Osteocyte (in vitro differentiated cells): Measurements from ENCODE around the gene SLC25A13. TPM values are rescaled to one million over a fixed set of nuclear protein-coding genes. Genes with fewer than 3 reads are reported as not detected.

ENCODE experiments used
- DNase-seq: peaks from one replicate; pipeline ENCODE4 v3.0.0; 2021; ENCODE audit warnings: mixed read lengths; ENCODE audit not compliant: unreplicated experiment; ENCODE audit errors: extremely low spot score
- H3K27ac Mint-ChIP-seq: one replicate; pipeline ENCODE4 v1.8.0; 2021; ENCODE audit warnings: mild to moderate bottlenecking, mixed read lengths; ENCODE audit not compliant: unreplicated experiment
- H3K27me3 Mint-ChIP-seq: one replicate; pipeline ENCODE4 v1.8.0; 2021; ENCODE audit warnings: mixed read lengths; ENCODE audit not compliant: unreplicated experiment
- H3K36me3 Mint-ChIP-seq: one replicate; pipeline ENCODE4 v1.8.0; 2021; ENCODE audit warnings: mixed read lengths; ENCODE audit not compliant: unreplicated experiment
- H3K4me1 Mint-ChIP-seq: one replicate; pipeline ENCODE4 v1.8.0; 2021; ENCODE audit warnings: mixed read lengths; ENCODE audit not compliant: unreplicated experiment
- H3K4me3 Mint-ChIP-seq: one replicate; pipeline ENCODE4 v1.8.0; 2021; ENCODE audit warnings: mild to moderate bottlenecking, moderate library complexity, mixed read lengths; ENCODE audit not compliant: unreplicated experiment
- H3K9me3 Mint-ChIP-seq: one replicate; pipeline ENCODE4 v1.8.0; 2021; ENCODE audit warnings: mixed read lengths; ENCODE audit not compliant: unreplicated experiment
- total RNA-seq: library from RNA; stranded (reverse); gene quantifications from 2 replicates; pipeline ENCODE4 v1.2.1, GENCODE V29; 2021
- TF ChIP-seq, protein P1 (sequence below): fragments of 200-600 bp; sonication (generic); IDR thresholded peaks from 2 replicates; pipeline ENCODE4 v1.5.0; 2021; ENCODE audit warnings: antibody characterized with exemption, mild to moderate bottlenecking, moderate library complexity

The SLC25A13 gene
- total RNA-seq, 1 donor from 2014 or later, result 29.3 TPM

DNA sequence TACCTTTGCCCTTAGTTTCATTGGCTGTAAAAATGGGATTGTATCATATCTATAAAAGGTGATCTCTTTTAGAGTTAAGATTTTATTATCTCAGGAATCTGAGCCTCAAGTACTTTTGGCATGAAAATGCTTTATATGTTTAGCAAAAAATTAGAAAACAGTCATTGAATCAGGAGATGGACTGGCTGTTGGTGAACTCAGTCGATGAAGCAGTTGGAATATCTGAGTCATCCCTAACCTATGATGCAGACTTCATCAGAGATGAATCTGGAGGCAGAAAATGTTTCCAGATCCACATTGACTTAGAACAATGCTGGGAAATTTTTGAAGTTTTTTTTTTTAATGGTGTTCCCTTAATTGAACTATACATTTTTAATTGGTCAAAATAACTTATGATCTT lies 228.5 kb downstream of the SLC25A13 start:
- TF ChIP-seq, protein P1, sequence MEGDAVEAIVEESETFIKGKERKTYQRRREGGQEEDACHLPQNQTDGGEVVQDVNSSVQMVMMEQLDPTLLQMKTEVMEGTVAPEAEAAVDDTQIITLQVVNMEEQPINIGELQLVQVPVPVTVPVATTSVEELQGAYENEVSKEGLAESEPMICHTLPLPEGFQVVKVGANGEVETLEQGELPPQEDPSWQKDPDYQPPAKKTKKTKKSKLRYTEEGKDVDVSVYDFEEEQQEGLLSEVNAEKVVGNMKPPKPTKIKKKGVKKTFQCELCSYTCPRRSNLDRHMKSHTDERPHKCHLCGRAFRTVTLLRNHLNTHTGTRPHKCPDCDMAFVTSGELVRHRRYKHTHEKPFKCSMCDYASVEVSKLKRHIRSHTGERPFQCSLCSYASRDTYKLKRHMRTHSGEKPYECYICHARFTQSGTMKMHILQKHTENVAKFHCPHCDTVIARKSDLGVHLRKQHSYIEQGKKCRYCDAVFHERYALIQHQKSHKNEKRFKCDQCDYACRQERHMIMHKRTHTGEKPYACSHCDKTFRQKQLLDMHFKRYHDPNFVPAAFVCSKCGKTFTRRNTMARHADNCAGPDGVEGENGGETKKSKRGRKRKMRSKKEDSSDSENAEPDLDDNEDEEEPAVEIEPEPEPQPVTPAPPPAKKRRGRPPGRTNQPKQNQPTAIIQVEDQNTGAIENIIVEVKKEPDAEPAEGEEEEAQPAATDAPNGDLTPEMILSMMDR, result no peak
- no peak for DNase-seq
- no peak overlapping the region for H3K4me3 Mint-ChIP-seq
- H3K9me3 Mint-ChIP-seq, result peaks cover 4% of the 10 kb centered on the region
- H3K36me3 Mint-ChIP-seq, result peaks cover 23% of the 10 kb centered on the region
- H3K27me3 Mint-ChIP-seq, result no peaks in the 10 kb centered on the region
- peaks cover 19% of the 10 kb centered on the region for H3K4me1 Mint-ChIP-seq
- H3K27ac Mint-ChIP-seq, result peak overlapping the region; percentile 82

DNA sequence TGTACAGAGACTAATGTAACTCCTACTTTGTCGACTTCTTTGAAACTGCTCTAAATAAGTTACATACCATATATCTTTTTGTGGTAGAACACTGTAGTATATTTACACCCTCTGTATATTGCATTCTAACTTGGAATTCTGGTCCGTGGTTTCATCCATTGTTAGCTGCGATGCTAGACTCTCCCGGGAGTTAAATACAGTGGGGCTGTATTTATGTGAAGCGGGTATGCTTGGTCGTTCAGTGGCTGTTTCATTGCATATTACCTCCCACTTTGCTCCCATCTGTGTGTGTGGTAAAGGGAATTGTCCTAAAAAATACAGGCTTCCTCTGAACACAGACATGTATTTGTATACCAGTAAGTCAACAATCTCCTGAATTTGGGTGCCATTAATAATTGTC lies 231.1 kb downstream of the SLC25A13 start:
- peaks cover 20% of the 10 kb centered on the region for H3K4me1 Mint-ChIP-seq
- no peaks in the 10 kb centered on the region for H3K27me3 Mint-ChIP-seq
- no peak overlapping the region for H3K4me3 Mint-ChIP-seq
- H3K27ac Mint-ChIP-seq, result no peak overlapping the region
- no peak for DNase-seq
- peaks cover 18% of the 10 kb centered on the region for H3K36me3 Mint-ChIP-seq
- H3K9me3 Mint-ChIP-seq, result no peaks in the 10 kb centered on the region
- TF ChIP-seq, protein P1, result no peak

DNA sequence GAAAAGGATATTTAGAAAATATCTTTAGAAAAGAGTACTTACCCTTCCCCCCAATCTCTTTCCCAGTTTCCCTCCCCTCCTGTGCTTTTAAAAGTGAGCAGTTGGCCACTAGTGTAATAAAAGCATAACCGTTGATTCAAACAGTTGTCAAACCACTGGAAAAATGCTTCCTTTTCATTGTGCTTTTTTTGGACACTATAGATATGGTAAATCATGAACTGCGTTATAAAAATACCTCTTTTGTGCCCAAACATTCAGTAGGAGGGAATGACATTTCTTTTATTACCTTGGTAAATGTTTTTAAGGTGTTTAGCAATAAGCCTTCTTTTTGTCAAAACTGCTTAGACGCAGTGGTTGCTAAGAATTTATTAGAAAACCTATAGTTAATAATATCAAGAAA lies 232.4 kb downstream of the SLC25A13 start:
- no peaks in the 10 kb centered on the region for H3K9me3 Mint-ChIP-seq
- peaks cover 25% of the 10 kb centered on the region for H3K4me1 Mint-ChIP-seq
- no peak overlapping the region for H3K27ac Mint-ChIP-seq
- no peak overlapping the region for H3K4me3 Mint-ChIP-seq
- peaks cover 17% of the 10 kb centered on the region for H3K36me3 Mint-ChIP-seq
- no peak for DNase-seq
- TF ChIP-seq, protein P1, result no peak
- no peaks in the 10 kb centered on the region for H3K27me3 Mint-ChIP-seq

DNA sequence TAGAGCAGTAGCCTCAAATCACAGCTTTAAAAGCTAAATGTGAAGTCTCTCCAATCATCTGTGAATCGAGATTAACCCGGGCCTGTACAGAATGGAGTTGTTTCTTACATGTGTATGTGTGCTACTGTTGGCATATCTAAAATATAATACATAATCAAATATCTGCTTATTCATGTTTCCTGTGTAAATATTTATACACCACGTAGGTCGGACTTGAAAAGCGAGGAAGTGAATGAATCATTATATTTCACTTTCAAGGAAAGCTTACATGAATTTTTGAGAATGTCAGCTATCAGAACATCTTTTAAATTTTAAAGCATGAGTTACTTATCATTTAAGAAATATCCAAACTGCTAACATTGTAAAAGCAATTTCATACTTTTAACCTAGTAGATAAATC lies 233.3 kb downstream of the SLC25A13 start:
- TF ChIP-seq, protein P1, result no peak
- Mint-ChIP-seq H3K36me3 (peaks cover 13% of the 10 kb centered on the region), H3K27ac (no peak overlapping the region), H3K9me3 (no peaks in the 10 kb centered on the region), H3K4me3 (no peak overlapping the region), H3K27me3 (no peaks in the 10 kb centered on the region), H3K4me1 (peaks cover 20% of the 10 kb centered on the region)
- no peak for DNase-seq

DNA sequence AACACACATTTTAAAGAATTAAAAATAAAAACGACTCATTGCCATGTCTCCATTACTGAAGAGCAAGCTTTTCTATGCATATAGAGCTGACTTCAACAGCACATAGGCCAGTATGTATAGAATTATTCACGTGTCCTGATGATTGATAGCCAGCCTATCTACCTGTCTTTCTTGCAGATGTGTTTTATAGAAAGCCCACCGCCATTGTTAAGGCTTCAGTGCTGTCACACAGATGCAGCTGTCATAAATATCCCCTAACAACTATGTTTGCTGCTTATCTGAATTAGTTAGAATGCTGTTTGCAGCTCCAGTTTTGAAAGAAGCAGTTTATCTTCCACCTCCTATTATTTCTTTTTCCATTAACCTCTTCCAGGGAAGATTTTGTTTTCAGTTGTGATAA lies 235.9 kb downstream of the SLC25A13 start:
- Mint-ChIP-seq H3K4me1 (peaks cover 8% of the 10 kb centered on the region), H3K4me3 (no peak overlapping the region), H3K27ac (no peak overlapping the region), H3K27me3 (no peaks in the 10 kb centered on the region), H3K9me3 (no peaks in the 10 kb centered on the region), H3K36me3 (peaks cover 7% of the 10 kb centered on the region)
- TF ChIP-seq, protein P1, result no peak
- DNase-seq, result no peak
